GM13976 (cell line): ENCODE measurements around the gene SCNN1A.

ENCODE experiments used
- DNase-seq: peaks from one replicate; pipeline ENCODE4 v3.0.0; 2012; ENCODE audit warnings: low spot score
- CTCF ChIP-seq: IDR thresholded peaks from 2 replicates; pipeline ENCODE4 v1.5.1; 2012; ENCODE audit warnings: borderline replicate concordance, mild to moderate bottlenecking; ENCODE audit not compliant: insufficient read depth; ENCODE audit errors: extremely low read depth, missing control alignments, control extremely low read depth
- in situ Hi-C: fragments of 300-500 bp; cut with MboI; formaldehyde crosslinking; loops from one replicate; pipeline ENCODE4 v1.12.0; 2022; ENCODE audit warnings: low sequenced_read_pairs, mixed read lengths, inconsistent platforms; ENCODE audit not compliant: unreplicated experiment

The SCNN1A gene

DNA sequence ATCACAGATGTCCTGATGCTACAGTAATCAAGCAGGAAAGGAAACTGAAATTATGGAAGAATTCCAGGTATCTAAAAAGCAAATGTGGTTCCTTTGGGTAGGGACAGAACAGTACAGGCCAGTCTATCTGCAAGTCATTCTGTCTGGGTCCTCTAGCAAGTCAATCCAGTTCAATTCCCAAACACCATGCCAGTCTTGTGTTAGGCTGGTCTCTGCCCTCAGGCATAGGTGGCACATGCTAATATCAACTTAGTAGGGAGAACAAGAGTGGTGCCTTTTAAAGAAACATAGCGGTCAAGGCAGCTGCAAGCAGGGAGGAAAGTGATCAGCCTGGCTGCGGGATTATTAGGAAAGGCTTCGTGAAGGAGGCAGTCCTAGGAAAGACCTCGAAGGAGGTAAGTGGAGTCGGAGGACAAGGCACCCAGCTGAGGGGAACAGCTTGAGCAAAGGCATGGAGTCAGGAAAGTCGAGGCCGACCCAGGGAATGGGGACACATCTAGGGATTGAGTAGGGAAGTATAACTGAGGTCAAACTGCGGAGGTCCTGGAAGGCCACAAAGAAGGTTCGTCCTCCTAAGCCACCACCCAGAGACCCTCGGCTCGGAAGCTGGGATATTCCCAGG lies 68.7 kb downstream of the SCNN1A start:
- TF ChIP-seq CTCF = no peak
- DNase-seq = no peak
- in situ Hi-C loops = no loop called here

DNA sequence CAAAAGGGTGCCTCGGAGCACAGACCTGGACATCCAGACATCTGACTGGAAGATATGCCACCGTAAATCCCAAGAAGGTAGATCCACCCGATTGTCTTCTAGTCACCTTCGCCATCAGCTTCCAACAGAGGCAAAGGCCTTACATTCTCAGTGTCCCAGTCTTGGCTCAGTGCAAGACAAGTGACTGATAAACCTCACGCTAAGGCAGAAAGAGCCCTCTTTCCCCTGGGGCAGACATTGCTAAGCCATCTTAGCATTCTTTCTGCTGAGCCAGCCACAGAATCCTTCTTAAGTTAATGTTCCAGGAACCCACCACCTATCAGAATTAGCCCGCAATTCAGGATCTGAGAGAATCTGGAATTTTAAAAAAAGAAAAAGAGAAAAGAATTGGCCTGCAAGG lies 69.2 kb downstream of the SCNN1A start:
- in situ Hi-C loops = no loop called here
- no peak for DNase-seq
- no peak for TF ChIP-seq CTCF

DNA sequence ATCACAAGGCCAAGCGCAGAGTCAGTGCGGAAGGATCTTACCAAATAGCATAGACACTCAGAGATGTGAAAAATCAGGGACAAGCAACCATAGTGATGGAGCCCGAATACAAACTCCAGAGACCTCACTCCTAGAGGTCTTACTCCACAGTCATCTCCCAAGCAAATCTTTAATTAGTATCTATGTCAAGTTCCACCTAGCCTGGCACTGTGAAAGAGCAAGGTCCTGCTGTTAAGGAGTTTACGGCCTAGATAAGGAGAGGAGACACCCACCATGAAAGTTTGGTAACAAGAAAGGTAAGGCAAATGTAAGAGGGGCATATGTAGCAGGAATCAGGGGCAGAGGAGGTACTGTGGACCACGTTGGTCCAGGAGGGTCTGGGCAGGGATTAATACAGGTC lies 72.3 kb downstream of the SCNN1A start:
- TF ChIP-seq CTCF = no peak
- no peak for DNase-seq
- in situ Hi-C loops = no loop called here

- DNase-seq = no peak
- TF ChIP-seq CTCF = no peak
- in situ Hi-C loops = no loop called here
Measured at GRCh38 chr12:6302621-6303020, 72.7 kb downstream of the SCNN1A start.

GRCh38 chr12:6301721-6302120 lies 73.6 kb downstream of the SCNN1A start:
- in situ Hi-C loops = no loop called here
- DNase-seq = no peak
- no peak for TF ChIP-seq CTCF

GRCh38 chr12:6297170-6297569 lies 78.2 kb downstream of the SCNN1A start:
- no peak for DNase-seq
- in situ Hi-C loops = no loop called here
- TF ChIP-seq CTCF = no peak
